Omental fat pad (tissue), 4 donors: ENCODE measurements around the gene MAGED4B. TPM values are rescaled to one million over a fixed set of nuclear protein-coding genes. Genes with fewer than 3 reads are reported as not detected.

Experiments used
- ATAC-seq: fragments of 150-250 bp; one replicate; pipeline ENCODE4 v1.9.1; 2016; ENCODE audit warnings: mild to moderate bottlenecking, moderate library complexity; ENCODE audit not compliant: low FRiP score
- DNase-seq: peaks from one replicate; pipeline ENCODE4 v3.0.0-alpha.2; 2019; ENCODE audit warnings: low spot score
- small RNA-seq: library from RNA; depleted of rRNA; stranded (forward); fragments of <200 nt; gene quantifications from one replicate; pipeline ENCODE3, GENCODE V24; 2016
- total RNA-seq, 4 donors: library from RNA; depleted of rRNA; stranded (reverse); fragments of >200 nt; gene quantifications; one replicate each; pipeline ENCODE4 v1.1.0, GENCODE V29; 2016
- TF ChIP-seq, protein P1 (sequence below), 3 donors: fragments of 450-650 bp; IDR thresholded peaks; one replicate each; pipeline ENCODE4 v1.5.1; 2016 to 2017; ENCODE audit warnings: antibody characterized with exemption in 3 of 3, mild to moderate bottlenecking in 3 of 3, moderate library complexity in 2 of 3

MAGED4B gene
- total RNA-seq, 4 donors from 2014 or later = 1.3 to 8.4 (median 2.4) TPM

DNA sequence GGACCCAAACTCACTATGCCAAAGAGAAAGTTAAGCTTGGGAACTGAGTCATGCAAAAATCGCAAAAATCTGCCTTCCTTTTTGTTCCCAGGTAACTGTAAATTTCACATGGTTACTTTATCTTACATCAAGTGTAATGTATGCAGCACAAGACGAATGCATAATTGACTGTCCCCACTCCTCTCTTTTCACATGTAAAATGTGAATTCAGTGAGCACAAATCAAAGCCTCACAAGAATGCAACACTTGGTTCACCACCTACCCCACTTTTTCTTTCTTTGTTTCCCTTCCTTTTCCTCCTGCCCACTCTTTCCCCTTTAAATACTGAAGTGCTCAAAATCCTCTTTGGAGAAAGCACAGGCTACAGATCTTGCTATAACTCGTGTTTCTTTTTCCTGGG is 53.2 kb downstream of the MAGED4B start:
- TF ChIP-seq, protein P1, sequence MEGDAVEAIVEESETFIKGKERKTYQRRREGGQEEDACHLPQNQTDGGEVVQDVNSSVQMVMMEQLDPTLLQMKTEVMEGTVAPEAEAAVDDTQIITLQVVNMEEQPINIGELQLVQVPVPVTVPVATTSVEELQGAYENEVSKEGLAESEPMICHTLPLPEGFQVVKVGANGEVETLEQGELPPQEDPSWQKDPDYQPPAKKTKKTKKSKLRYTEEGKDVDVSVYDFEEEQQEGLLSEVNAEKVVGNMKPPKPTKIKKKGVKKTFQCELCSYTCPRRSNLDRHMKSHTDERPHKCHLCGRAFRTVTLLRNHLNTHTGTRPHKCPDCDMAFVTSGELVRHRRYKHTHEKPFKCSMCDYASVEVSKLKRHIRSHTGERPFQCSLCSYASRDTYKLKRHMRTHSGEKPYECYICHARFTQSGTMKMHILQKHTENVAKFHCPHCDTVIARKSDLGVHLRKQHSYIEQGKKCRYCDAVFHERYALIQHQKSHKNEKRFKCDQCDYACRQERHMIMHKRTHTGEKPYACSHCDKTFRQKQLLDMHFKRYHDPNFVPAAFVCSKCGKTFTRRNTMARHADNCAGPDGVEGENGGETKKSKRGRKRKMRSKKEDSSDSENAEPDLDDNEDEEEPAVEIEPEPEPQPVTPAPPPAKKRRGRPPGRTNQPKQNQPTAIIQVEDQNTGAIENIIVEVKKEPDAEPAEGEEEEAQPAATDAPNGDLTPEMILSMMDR (IDR thresholded peaks at IDR 0.05) = no peak
- no peak for DNase-seq
- no peak for ATAC-seq

Small RNA genes within 50 kb of the gene (small RNA-seq; reads per million reads assigned to genes)
- gene SNORA11E = not detected

Other genes starting within 250 kb of the MAGED4B start
- gene MAGED1, start 175.6 kb downstream of the MAGED4B start, total RNA-seq = 10 to 100 TPM; 27.1 to 57.7 (median 33.1) TPM
- gene MAGED4, start 115.7 kb upstream of the MAGED4B start, total RNA-seq = 1 to 10 TPM in 2 of 4 donors, under 1 TPM in 2; 0.47 to 6.4 (median 3.3) TPM